Measurements from ENCODE around the gene FAAH.

FAAH gene

GRCh38 chr1:46401154-46401913, 7.2 kb downstream of the FAAH start:
- no peak for DNase-seq

- no peak for DNase-seq
Measured at GRCh38 chr1:46401964-46402626, 8.0 kb downstream of the FAAH start.

- DNase-seq, result no peak
Measured at GRCh38 chr1:46403916-46404315, 9.8 kb downstream of the FAAH start.

GRCh38 chr1:46404482-46405196, 10.5 kb downstream of the FAAH start:
- no peak for DNase-seq

GRCh38 chr1:46405197-46405555, 11.1 kb downstream of the FAAH start:
- DNase-seq, result no peak

- DNase-seq, result no peak
Measured at GRCh38 chr1:46405724-46406123, 11.6 kb downstream of the FAAH start.

GRCh38 chr1:46406881-46407608, 12.9 kb downstream of the FAAH start:
- peak; percentile 74 for DNase-seq

- no peak for DNase-seq
Measured at GRCh38 chr1:46407636-46408035, 13.5 kb downstream of the FAAH start.

- DNase-seq, result no peak
Measured at GRCh38 chr1:46408356-46409062, 14.4 kb downstream of the FAAH start.

- no peak for DNase-seq
Measured at GRCh38 chr1:46409063-46409372, 14.9 kb downstream of the FAAH start.

- DNase-seq, result no peak
Measured at GRCh38 chr1:46410156-46411009, 16.3 kb downstream of the FAAH start.

GRCh38 chr1:46411010-46411405, 16.9 kb downstream of the FAAH start:
- no peak for DNase-seq

GRCh38 chr1:46411601-46412341, 17.7 kb downstream of the FAAH start:
- DNase-seq, result no peak

- DNase-seq, result no peak
Measured at GRCh38 chr1:46412893-46413595, 18.9 kb downstream of the FAAH start.

GRCh38 chr1:46413596-46413985, 19.5 kb downstream of the FAAH start:
- DNase-seq, result no peak

GRCh38 chr1:46415514-46415913, 21.4 kb downstream of the FAAH start:
- no peak for DNase-seq

- no peak for DNase-seq
Measured at GRCh38 chr1:46418976-46419375, 24.9 kb downstream of the FAAH start.

GRCh38 chr1:46420533-46420915, 26.4 kb downstream of the FAAH start:
- DNase-seq, result no peak

GRCh38 chr1:46421739-46422138, 27.6 kb downstream of the FAAH start:
- DNase-seq, result no peak

GRCh38 chr1:46422261-46422871, 28.2 kb downstream of the FAAH start:
- DNase-seq, result no peak

Data from retina (tissue), 1 donor.